Thoracic aorta (tissue), 2 donors: ENCODE results near the gene PRXL2B. TPM values are rescaled to one million over a fixed set of nuclear protein-coding genes. Genes with fewer than 3 reads are reported as not detected.

Experiments
- ATAC-seq: fragments of 150-250 bp; one replicate; pipeline ENCODE4 v1.8.0; 2017; ENCODE audit warnings: low read depth; ENCODE audit not compliant: insufficient number of reproducible peaks, low FRiP score
- DNase-seq: peaks from one replicate; pipeline ENCODE4 v3.0.0-alpha.2; 2020; ENCODE audit warnings: low spot score
- H3K27ac ChIP-seq, 2 donors: fragments of 200-600 bp; sonication (generic); 1 replicate in 1 of 2; 2 replicates in 1 of 2; pipeline ENCODE4 v1.5.1; 2016; ENCODE audit warnings: mild to moderate bottlenecking in 2 of 2, moderate library complexity in 2 of 2
- H3K27me3 ChIP-seq: fragments of 200-600 bp; sonication (generic); replicated peaks from 2 replicates; pipeline ENCODE4 v1.6.0; 2016; ENCODE audit warnings: mild to moderate bottlenecking; ENCODE audit not compliant: insufficient read depth
- H3K36me3 ChIP-seq: fragments of 200-600 bp; sonication (generic); one replicate; pipeline ENCODE4 v1.5.1; 2016
- H3K4me1 ChIP-seq, 2 donors: fragments of 200-600 bp; sonication (generic); 1 replicate in 1 of 2; 2 replicates in 1 of 2; pipeline versions ENCODE4 v1.5.1 to v1.6.0; 2016; ENCODE audit warnings: low read depth in 2 of 2, mild to moderate bottlenecking in 1 of 2; ENCODE audit not compliant: control insufficient read depth in 1 of 2
- H3K4me3 ChIP-seq: fragments of 200-600 bp; sonication (generic); 2 replicates; pipeline ENCODE4 v1.5.1; 2016; ENCODE audit warnings: mild to moderate bottlenecking
- H3K9me3 ChIP-seq: fragments of 200-600 bp; sonication (generic); 2 replicates; pipeline ENCODE4 v1.5.1; 2016
- total RNA-seq, 2 donors: library from RNA; depleted of rRNA; stranded (reverse); fragments of >200 nt; gene quantifications; one replicate each; pipeline versions ENCODE4 v1.1.0 to v1.2.3, GENCODE V29; 2016
- TF ChIP-seq, protein P1 (sequence below): fragments of 200-600 bp; sonication (generic); IDR thresholded peaks from one replicate; pipeline ENCODE4 v1.5.1; 2019; ENCODE audit warnings: antibody characterized with exemption

Gene PRXL2B
- total RNA-seq, 2 donors from 2014 or later, result 8.3 to 15.2 TPM

DNA sequence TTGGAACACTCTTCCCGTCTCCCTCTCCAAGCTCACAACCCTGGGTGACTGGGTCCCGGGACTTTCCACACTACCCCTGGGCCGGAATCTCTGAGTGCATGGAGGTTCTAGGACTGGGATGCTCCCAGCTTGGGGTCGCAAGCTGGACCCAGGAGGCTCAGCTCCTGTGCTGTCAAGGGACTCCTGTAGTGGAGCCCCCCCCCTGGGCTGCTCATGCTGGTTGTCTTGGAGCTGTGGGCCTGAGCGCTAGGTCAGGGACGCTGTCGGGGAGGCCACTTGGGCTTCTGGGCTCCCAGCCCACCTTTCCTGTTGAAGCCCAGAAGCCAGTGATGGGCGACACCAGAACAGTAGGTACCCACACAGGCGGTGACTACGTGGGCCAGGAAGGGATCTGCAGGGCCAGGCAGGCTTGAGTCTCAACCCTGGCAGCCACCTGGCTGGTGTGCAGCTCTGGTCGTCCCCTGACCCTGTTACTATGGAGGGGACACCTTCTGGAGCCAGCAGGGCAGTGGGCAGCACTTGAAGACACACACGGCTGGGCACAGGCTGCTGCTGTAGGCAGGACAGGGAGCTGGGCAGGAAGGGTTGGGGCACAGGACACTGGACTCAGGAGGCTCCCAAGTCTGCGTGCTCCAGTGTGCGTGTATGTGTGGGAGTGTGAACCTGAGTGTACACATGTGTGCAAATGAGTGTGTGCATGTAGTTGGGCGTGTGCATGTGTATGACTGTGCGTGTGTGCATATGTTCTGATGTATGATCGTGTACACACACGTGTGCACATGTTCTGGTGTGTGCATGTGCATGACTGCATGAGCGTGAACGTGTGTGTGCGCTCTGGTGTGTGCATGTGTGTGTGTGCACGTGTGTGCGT is 43.3 kb downstream of the PRXL2B start:
- TF ChIP-seq, protein P1, sequence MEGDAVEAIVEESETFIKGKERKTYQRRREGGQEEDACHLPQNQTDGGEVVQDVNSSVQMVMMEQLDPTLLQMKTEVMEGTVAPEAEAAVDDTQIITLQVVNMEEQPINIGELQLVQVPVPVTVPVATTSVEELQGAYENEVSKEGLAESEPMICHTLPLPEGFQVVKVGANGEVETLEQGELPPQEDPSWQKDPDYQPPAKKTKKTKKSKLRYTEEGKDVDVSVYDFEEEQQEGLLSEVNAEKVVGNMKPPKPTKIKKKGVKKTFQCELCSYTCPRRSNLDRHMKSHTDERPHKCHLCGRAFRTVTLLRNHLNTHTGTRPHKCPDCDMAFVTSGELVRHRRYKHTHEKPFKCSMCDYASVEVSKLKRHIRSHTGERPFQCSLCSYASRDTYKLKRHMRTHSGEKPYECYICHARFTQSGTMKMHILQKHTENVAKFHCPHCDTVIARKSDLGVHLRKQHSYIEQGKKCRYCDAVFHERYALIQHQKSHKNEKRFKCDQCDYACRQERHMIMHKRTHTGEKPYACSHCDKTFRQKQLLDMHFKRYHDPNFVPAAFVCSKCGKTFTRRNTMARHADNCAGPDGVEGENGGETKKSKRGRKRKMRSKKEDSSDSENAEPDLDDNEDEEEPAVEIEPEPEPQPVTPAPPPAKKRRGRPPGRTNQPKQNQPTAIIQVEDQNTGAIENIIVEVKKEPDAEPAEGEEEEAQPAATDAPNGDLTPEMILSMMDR, result no peak
- ATAC-seq (no peak), DNase-seq (no peak)
- Histone ChIP-seq H3K36me3 (no peaks in the 10 kb centered on the region), H3K4me1 (no peaks in the 10 kb centered on the region), H3K4me3 (no peak overlapping the region), H3K9me3 (no peaks in the 10 kb centered on the region), H3K27me3 (peaks cover 18% of the 10 kb centered on the region), H3K27ac (no peak overlapping the region)

DNA sequence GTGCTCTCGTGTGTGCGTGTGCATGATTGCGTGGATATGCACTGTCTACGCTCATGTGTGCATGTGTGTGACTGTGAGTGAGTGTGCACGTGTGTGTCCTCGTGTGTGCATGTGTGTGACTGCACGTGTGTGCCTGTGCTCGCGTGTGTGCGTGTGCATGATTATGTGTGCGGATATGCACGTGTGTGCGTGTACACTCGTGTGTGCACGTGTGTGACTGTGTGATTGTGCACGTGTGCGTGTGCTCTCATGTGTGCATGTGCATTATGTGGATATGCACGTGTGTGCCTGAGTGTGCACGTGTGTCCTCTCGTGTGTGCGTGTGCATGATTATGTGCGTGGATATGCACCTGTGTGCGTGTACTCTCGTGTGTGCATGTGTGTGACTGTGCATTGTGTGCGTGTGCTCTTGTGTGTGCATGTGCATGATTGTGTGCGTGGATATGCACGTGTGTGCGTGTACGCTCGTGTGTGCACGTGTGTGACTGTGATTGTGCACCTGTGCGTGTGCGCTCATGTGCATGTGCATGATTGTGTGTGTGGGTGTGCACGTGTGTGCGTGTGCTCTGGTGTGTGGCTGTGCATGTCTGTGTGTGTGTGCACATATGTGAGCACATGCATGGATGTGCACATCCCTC is 44.0 kb downstream of the PRXL2B start:
- no peak overlapping the region for H3K27ac ChIP-seq
- H3K27me3 ChIP-seq, result peaks cover 18% of the 10 kb centered on the region
- no peak for DNase-seq
- no peaks in the 10 kb centered on the region for H3K4me1 ChIP-seq
- ATAC-seq, result no peak
- H3K4me3 ChIP-seq, result no peak overlapping the region
- H3K36me3 ChIP-seq, result no peaks in the 10 kb centered on the region
- TF ChIP-seq, protein P1, result no peak
- H3K9me3 ChIP-seq, result no peaks in the 10 kb centered on the region

DNA sequence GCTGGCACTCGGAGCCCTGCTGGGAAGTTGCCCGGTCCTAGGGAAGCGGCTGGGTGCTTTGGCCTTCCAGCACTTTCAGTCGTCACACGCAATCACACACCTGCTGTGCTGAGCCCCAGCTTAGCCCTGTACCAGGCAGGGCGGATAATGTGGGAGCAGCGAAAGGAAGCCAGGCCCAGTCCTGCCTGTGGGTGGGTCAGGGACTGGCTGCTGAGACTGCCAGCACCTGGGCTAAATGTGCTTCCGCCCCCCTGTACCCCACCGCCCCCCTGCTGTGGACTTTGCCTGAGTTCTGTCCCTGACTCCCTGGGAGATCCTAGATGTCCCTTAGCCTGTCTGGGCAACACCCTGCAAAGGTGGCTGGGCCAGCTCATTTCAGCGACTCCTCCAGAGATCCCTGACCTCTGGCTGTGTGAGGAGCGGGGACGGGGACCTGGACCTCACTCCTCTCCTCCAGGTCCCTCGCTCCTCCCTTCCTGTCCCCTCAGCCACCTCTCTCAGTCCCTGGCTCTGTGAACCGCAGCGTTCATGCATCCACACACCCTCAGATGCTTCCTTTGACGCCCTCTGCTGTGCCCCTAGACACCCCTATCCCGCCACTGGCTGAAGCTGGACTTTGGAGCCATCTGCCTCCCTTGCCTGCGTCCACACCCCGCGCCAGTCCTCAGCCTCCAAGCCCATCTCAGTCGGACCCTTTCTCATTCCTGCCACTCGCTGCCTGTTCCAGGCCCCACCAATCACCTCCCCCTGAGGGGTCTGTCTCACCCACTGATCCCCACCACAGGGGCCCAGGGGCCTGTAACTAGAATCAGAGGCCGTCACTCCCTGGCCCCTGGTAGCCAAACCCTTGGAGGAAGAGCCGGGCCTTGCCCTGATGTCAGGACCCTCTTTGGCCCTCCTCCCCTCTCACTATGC is 44.8 kb downstream of the PRXL2B start:
- H3K4me1 ChIP-seq, result no peaks in the 10 kb centered on the region
- peaks cover 18% of the 10 kb centered on the region for H3K27me3 ChIP-seq
- H3K27ac ChIP-seq, result no peak overlapping the region
- DNase-seq, result no peak
- no peak for ATAC-seq
- TF ChIP-seq, protein P1, result no peak
- no peaks in the 10 kb centered on the region for H3K36me3 ChIP-seq
- no peak overlapping the region for H3K4me3 ChIP-seq
- no peaks in the 10 kb centered on the region for H3K9me3 ChIP-seq

DNA sequence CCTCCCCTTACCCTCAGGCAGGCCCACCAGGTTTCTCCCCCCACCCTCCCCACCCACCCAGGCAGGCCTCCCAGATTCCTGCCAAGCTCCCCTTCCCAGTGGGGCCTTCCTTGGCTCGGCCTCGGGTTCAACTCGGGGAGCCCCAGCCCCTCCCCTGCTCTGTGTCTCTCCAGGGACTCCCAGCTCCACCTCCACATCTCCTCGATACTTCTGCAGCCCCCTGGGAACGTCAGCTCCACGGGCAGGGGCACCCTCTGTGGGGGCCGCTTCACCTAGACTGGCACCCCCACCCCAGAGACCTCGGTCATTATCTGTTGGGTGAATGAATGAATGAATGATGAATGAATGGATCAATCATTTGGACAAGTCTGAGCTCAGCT is 45.5 kb downstream of the PRXL2B start:
- H3K36me3 ChIP-seq, result no peaks in the 10 kb centered on the region
- no peaks in the 10 kb centered on the region for H3K4me1 ChIP-seq
- H3K9me3 ChIP-seq, result peaks cover 3% of the 10 kb centered on the region
- no peak overlapping the region for H3K27ac ChIP-seq
- peaks cover 13% of the 10 kb centered on the region for H3K27me3 ChIP-seq
- DNase-seq (no peak), ATAC-seq (no peak)
- TF ChIP-seq, protein P1, result no peak
- H3K4me3 ChIP-seq, result no peak overlapping the region
